ENCODE results near the gene RCOR2. TPM values are rescaled to one million over a fixed set of nuclear protein-coding genes. Genes with fewer than 3 reads are reported as not detected.

The RCOR2 gene
- total RNA-seq, 5 donors from 2014 or later (not counting 1 experiment from before 2014, with no cell fraction given), result 0.09 to 0.26 (median 0.10) TPM; not detected in 2

GRCh38 chr11:63912678-63913077, 4.3 kb downstream of the RCOR2 start:
- Mint-ChIP-seq H3K36me3 (peaks cover 5% of the 10 kb centered on the region), H3K27ac (no peak overlapping the region), H3K9me3 (no peaks in the 10 kb centered on the region), H3K27me3 (no peaks in the 10 kb centered on the region), H3K4me3 (no peak overlapping the region), H3K4me1 (peaks cover 7 to 13% (median 8%) of the 10 kb centered on the region in 3 donors)
- H3K4me1 ChIP-seq (ENCODE audit: control insufficient read depth in 1 of 2, extremely low read depth in 1 of 2, insufficient read depth in 2 of 2, low read length in 2 of 2), result peaks cover 9 to 26% of the 10 kb centered on the region in 2 experiments
- DNase-seq (no peak), ATAC-seq (replicated peaks in 1 of 4) (no peak)
- peaks cover 16 to 17% of the 10 kb centered on the region in 2 donors for H3K36me3 ChIP-seq (ENCODE audit: control insufficient read depth in 2 of 2, extremely low read depth in 1 of 2, insufficient read depth in 1 of 2, low read length in 1 of 2)
- no peak overlapping the region for H3K4me3 ChIP-seq (ENCODE audit: control insufficient read depth in 1 of 2, extremely low read depth in 1 of 2, low read length in 1 of 2)
- no peaks in the 10 kb centered on the region for H3K9me3 ChIP-seq
- no peak overlapping the region for H3K27ac ChIP-seq (ENCODE audit: low read length)
- POLR2A ChIA-PET, result no interaction called here
- WGBS (ENCODE audit: insufficient coverage), result 87% methylated on average over 6 of the region's 7 CpGs
- H3K27me3 ChIP-seq (replicated peaks in 1 of 2; ENCODE audit: control insufficient read depth in 2 of 2, extremely low read depth in 1 of 2, insufficient read depth in 2 of 2, low read length in 1 of 2), result peaks cover 0 to 26% of the 10 kb centered on the region in 2 experiments
- CTCF ChIA-PET, result no interaction called here

DNA sequence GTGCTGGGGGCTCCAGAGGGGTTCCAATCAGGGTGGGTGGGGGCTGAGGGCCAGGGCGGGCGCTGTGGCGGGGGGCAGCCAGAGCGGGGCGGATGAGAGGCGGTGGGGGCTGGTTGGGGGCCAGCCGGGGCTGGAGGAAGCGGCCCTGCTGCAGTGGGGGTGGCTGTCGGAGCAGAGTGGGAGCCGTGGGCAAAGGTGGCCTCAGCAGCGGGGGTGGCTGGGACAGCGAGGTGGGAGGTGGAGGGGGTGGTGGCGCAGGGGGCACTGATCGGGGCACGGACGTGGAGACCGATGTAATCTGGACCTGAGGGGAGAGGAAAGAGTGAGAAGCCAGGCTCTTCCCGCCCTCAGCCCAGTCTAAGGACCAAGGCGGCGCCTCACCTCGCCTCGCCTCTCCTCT, 5.1 kb downstream of the RCOR2 start:
- Histone ChIP-seq H3K9me3 (no peaks in the 10 kb centered on the region), H3K36me3 (ENCODE audit: control insufficient read depth in 2 of 2, extremely low read depth in 1 of 2, insufficient read depth in 1 of 2, low read length in 1 of 2) (peaks cover 18 to 24% of the 10 kb centered on the region in 2 donors), H3K27me3 (replicated peaks in 1 of 2; ENCODE audit: control insufficient read depth in 2 of 2, extremely low read depth in 1 of 2, insufficient read depth in 2 of 2, low read length in 1 of 2) (peaks cover 0 to 23% of the 10 kb centered on the region in 2 experiments), H3K4me3 (ENCODE audit: control insufficient read depth in 1 of 2, extremely low read depth in 1 of 2, low read length in 1 of 2) (no peak overlapping the region), H3K27ac (ENCODE audit: low read length) (no peak overlapping the region), H3K4me1 (ENCODE audit: control insufficient read depth in 1 of 2, extremely low read depth in 1 of 2, insufficient read depth in 2 of 2, low read length in 2 of 2) (peaks cover 6 to 18% of the 10 kb centered on the region in 2 experiments)
- ChIA-PET CTCF (no interaction called here), POLR2A (no interaction called here)
- ATAC-seq (replicated peaks in 1 of 4) (no peak), DNase-seq (no peak)
- no peaks in the 10 kb centered on the region for H3K9me3 Mint-ChIP-seq
- no peak overlapping the region for H3K27ac Mint-ChIP-seq
- H3K36me3 Mint-ChIP-seq, result peaks cover 5% of the 10 kb centered on the region
- peaks cover 4 to 9% (median 5%) of the 10 kb centered on the region in 3 donors for H3K4me1 Mint-ChIP-seq
- no peak overlapping the region for H3K4me3 Mint-ChIP-seq
- no peaks in the 10 kb centered on the region for H3K27me3 Mint-ChIP-seq
- WGBS (ENCODE audit: insufficient coverage), result 90% methylated on average over 7 of the region's 22 CpGs

DNA sequence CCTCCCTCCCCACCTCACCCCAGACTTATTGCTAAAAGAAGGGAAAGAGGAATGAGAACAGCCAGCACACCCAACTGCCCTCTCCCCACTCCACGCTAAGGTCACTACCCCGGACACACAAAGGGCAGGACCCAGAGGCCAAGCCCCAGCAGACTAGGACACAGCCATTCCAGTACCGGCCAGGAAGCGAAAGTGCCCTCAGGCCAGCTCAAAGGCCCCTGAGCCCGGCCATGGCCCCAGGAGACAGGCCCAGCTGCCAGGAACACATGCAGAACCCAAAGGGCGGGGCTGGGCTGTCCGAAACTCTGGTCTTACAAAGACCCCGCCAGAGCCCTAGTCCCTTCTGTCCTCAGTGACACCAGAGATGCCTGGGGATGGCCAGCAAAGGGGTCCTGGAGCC, 5.5 kb downstream of the RCOR2 start:
- ChIA-PET POLR2A (no interaction called here), CTCF (interaction anchor here in 1 of 2 donors (1.0 kb wide), 1 partner anchor 74 kb away, joined by 3 read pairs; no protein-coding TSS in a partner anchor)
- H3K27ac Mint-ChIP-seq, result no peak overlapping the region
- Histone ChIP-seq H3K36me3 (ENCODE audit: control insufficient read depth in 2 of 2, extremely low read depth in 1 of 2, insufficient read depth in 1 of 2, low read length in 1 of 2) (peaks cover 18 to 27% of the 10 kb centered on the region in 2 donors), H3K4me1 (ENCODE audit: control insufficient read depth in 1 of 2, extremely low read depth in 1 of 2, insufficient read depth in 2 of 2, low read length in 2 of 2) (peaks cover 6 to 15% of the 10 kb centered on the region in 2 experiments), H3K27ac (ENCODE audit: low read length) (no peak overlapping the region), H3K27me3 (replicated peaks in 1 of 2; ENCODE audit: control insufficient read depth in 2 of 2, extremely low read depth in 1 of 2, insufficient read depth in 2 of 2, low read length in 1 of 2) (peaks cover 0 to 23% of the 10 kb centered on the region in 2 experiments), H3K4me3 (ENCODE audit: control insufficient read depth in 1 of 2, extremely low read depth in 1 of 2, low read length in 1 of 2) (no peak overlapping the region), H3K9me3 (no peaks in the 10 kb centered on the region)
- no peak overlapping the region for H3K4me3 Mint-ChIP-seq
- H3K9me3 Mint-ChIP-seq, result no peaks in the 10 kb centered on the region
- H3K27me3 Mint-ChIP-seq, result no peaks in the 10 kb centered on the region
- ATAC-seq (replicated peaks in 1 of 4), result no peak
- H3K4me1 Mint-ChIP-seq, result peaks cover 4 to 10% (median 6%) of the 10 kb centered on the region in 3 donors
- no peak for DNase-seq
- WGBS (ENCODE audit: insufficient coverage), result 98% methylated on average over 8 of the region's 8 CpGs
- peaks cover 7% of the 10 kb centered on the region for H3K36me3 Mint-ChIP-seq

GRCh38 chr11:63910675-63911074, 6.3 kb downstream of the RCOR2 start:
- H3K4me1 Mint-ChIP-seq, result peaks cover 4 to 10% (median 4%) of the 10 kb centered on the region in 3 donors
- H3K9me3 Mint-ChIP-seq, result no peaks in the 10 kb centered on the region
- H3K27me3 Mint-ChIP-seq, result no peaks in the 10 kb centered on the region
- DNase-seq, result no peak
- no peak for ATAC-seq (replicated peaks in 1 of 4)
- H3K27ac ChIP-seq (ENCODE audit: low read length), result no peak overlapping the region
- H3K4me1 ChIP-seq (ENCODE audit: control insufficient read depth in 1 of 2, extremely low read depth in 1 of 2, insufficient read depth in 2 of 2, low read length in 2 of 2), result peaks cover 2 to 10% of the 10 kb centered on the region in 2 experiments
- H3K36me3 Mint-ChIP-seq, result peaks cover 12% of the 10 kb centered on the region
- no peak overlapping the region for H3K4me3 Mint-ChIP-seq
- peaks cover 18 to 34% of the 10 kb centered on the region in 2 donors for H3K36me3 ChIP-seq (ENCODE audit: control insufficient read depth in 2 of 2, extremely low read depth in 1 of 2, insufficient read depth in 1 of 2, low read length in 1 of 2)
- CTCF ChIA-PET, result interaction anchor here in 1 of 2 donors (1.0 kb wide), 1 partner anchor 74 kb away, joined by 3 read pairs; no protein-coding TSS in a partner anchor
- no peak overlapping the region for H3K4me3 ChIP-seq (ENCODE audit: control insufficient read depth in 1 of 2, extremely low read depth in 1 of 2, low read length in 1 of 2)
- POLR2A ChIA-PET, result no interaction called here
- H3K27me3 ChIP-seq (replicated peaks in 1 of 2; ENCODE audit: control insufficient read depth in 2 of 2, extremely low read depth in 1 of 2, insufficient read depth in 2 of 2, low read length in 1 of 2), result peaks cover 0 to 15% of the 10 kb centered on the region in 2 experiments
- 90% methylated on average over 2 of the region's 9 CpGs for WGBS (ENCODE audit: insufficient coverage)
- no peak overlapping the region for H3K27ac Mint-ChIP-seq
- H3K9me3 ChIP-seq, result no peaks in the 10 kb centered on the region

GRCh38 chr11:63909591-63910506, 7.1 kb downstream of the RCOR2 start:
- no peak overlapping the region for H3K27ac Mint-ChIP-seq
- Histone ChIP-seq H3K4me3 (ENCODE audit: control insufficient read depth in 1 of 2, extremely low read depth in 1 of 2, low read length in 1 of 2) (no peak overlapping the region), H3K4me1 (ENCODE audit: control insufficient read depth in 1 of 2, extremely low read depth in 1 of 2, insufficient read depth in 2 of 2, low read length in 2 of 2) (peaks cover 0 to 2% of the 10 kb centered on the region in 2 experiments), H3K27me3 (replicated peaks in 1 of 2; ENCODE audit: control insufficient read depth in 2 of 2, extremely low read depth in 1 of 2, insufficient read depth in 2 of 2, low read length in 1 of 2) (peaks cover 0 to 9% of the 10 kb centered on the region in 2 experiments), H3K9me3 (no peaks in the 10 kb centered on the region), H3K27ac (ENCODE audit: low read length) (no peak overlapping the region), H3K36me3 (ENCODE audit: control insufficient read depth in 2 of 2, extremely low read depth in 1 of 2, insufficient read depth in 1 of 2, low read length in 1 of 2) (peaks cover 18 to 42% of the 10 kb centered on the region in 2 donors)
- WGBS (ENCODE audit: insufficient coverage), result 100% methylated on average over 2 of the region's 24 CpGs
- POLR2A ChIA-PET, result no interaction called here
- DNase-seq (no peak), ATAC-seq (replicated peaks in 1 of 4) (no peak)
- no peak overlapping the region for H3K4me3 Mint-ChIP-seq
- H3K4me1 Mint-ChIP-seq, result peaks cover under 1 to 6% (median 2%) of the 10 kb centered on the region in 3 donors
- no peaks in the 10 kb centered on the region for H3K27me3 Mint-ChIP-seq
- H3K9me3 Mint-ChIP-seq, result no peaks in the 10 kb centered on the region
- H3K36me3 Mint-ChIP-seq, result peaks cover 18% of the 10 kb centered on the region
- CTCF ChIA-PET, result interaction anchor here in 1 of 2 donors (0.6 kb wide), 1 partner anchor 145 kb away, joined by 3 read pairs; no protein-coding TSS in a partner anchor

DNA sequence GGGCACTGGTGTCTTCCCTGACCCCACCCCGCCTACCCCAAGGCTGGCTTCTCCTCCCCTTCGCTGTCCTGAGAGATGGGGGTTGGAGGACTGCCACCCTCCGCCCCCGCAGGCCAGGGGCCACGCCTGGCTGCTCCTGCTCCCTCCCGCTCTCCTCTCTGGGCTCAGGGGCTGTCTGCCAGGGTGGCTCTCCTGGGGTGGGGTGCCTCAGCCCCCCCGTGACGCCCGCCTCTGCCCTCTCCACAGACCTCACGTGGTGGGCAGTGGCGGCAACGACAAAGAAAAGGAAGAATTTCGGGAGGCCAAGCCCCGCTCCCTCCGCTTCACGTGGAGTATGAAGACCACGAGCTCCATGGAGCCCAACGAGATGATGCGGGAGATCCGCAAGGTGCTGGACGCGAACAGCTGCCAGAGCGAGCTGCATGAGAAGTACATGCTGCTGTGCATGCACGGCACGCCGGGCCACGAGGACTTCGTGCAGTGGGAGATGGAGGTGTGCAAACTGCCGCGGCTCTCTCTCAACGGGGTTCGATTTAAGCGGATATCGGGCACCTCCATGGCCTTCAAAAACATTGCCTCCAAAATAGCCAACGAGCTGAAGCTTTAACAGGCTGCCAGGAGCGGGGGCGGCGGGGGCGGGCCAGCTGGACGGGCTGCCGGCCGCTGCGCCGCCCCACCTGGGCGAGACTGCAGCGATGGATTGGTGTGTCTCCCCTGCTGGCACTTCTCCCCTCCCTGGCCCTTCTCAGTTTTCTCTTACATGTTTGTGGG, 8.1 kb downstream of the RCOR2 start:
- Histone ChIP-seq H3K9me3 (no peaks in the 10 kb centered on the region), H3K27me3 (replicated peaks in 1 of 2; ENCODE audit: control insufficient read depth in 2 of 2, extremely low read depth in 1 of 2, insufficient read depth in 2 of 2, low read length in 1 of 2) (peaks cover 0 to 2% of the 10 kb centered on the region in 2 experiments), H3K27ac (ENCODE audit: low read length) (no peak overlapping the region), H3K4me1 (ENCODE audit: control insufficient read depth in 1 of 2, extremely low read depth in 1 of 2, insufficient read depth in 2 of 2, low read length in 2 of 2) (peaks cover 0 to 2% of the 10 kb centered on the region in 2 experiments), H3K4me3 (ENCODE audit: control insufficient read depth in 1 of 2, extremely low read depth in 1 of 2, low read length in 1 of 2) (no peak overlapping the region), H3K36me3 (ENCODE audit: control insufficient read depth in 2 of 2, extremely low read depth in 1 of 2, insufficient read depth in 1 of 2, low read length in 1 of 2) (peaks cover 25 to 53% of the 10 kb centered on the region in 2 donors)
- H3K4me3 Mint-ChIP-seq, result no peak overlapping the region
- H3K9me3 Mint-ChIP-seq, result no peaks in the 10 kb centered on the region
- ChIA-PET CTCF (interaction anchor here in 1 of 2 donors (0.6 to 1.0 kb wide), 2 partner anchors 71 to 146 kb away, joined by 3 to 4 read pairs; no protein-coding TSS in a partner anchor), POLR2A (no interaction called here)
- H3K36me3 Mint-ChIP-seq, result peaks cover 29% of the 10 kb centered on the region
- DNase-seq, result no peak
- no peak overlapping the region for H3K27ac Mint-ChIP-seq
- H3K4me1 Mint-ChIP-seq, result peaks cover under 1 to 4% (median 2%) of the 10 kb centered on the region in 3 donors
- 93% methylated on average over 24 of the region's 46 CpGs for WGBS (ENCODE audit: insufficient coverage)
- H3K27me3 Mint-ChIP-seq, result no peaks in the 10 kb centered on the region
- ATAC-seq (replicated peaks in 1 of 4), result no peak
